Endothelial cell of umbilical vein (primary cell): Measurements from ENCODE around the gene RNASEH1. TPM values are rescaled to one million over a fixed set of nuclear protein-coding genes. Genes with fewer than 3 reads are reported as not detected.
A peak's percentile ranks its signal among the peaks of the same experiment; 100 is the strongest.

ENCODE experiments used
- BruUV-seq: library from RNA; stranded (reverse); fragments of 400-500 nt; replicated peaks from 2 replicates; lab custom pipeline; 2021; lab: Mats Ljungman, UMichigan
- CTCF ChIA-PET: fragments of 300-600, 350-600 bp; sonication (Branson Sonifier 250); formaldehyde crosslinking; loops from one replicate; lab custom pipeline; 2021; ENCODE audit warnings: antibody characterized with exemption, inconsistent platforms; lab: Charles Lee
- POLR2A ChIA-PET: fragments of 300-600, 350-600 bp; sonication (Branson Sonifier 250); formaldehyde crosslinking; loops from one replicate; lab custom pipeline; 2021; ENCODE audit warnings: antibody characterized with exemption, inconsistent platforms; lab: Charles Lee
- DNase-seq: peaks from one replicate; pipeline ENCODE4 v3.0.0-alpha.2; 2011; ENCODE audit warnings: low read depth, low spot score
- FAIRE-seq: peaks from 2 replicates; lab custom pipeline; 2011; peaks lifted over from hg19 to GRCh38; lab: Jason Lieb, UNC
- H2AFZ ChIP-seq: 2 replicates; pipeline ENCODE4 v1.6.0; 2012; ENCODE audit warnings: low read depth, low read length, control low read depth, inconsistent platforms
- H3K27ac ChIP-seq: 2 replicates; pipeline ENCODE4 v1.5.1; 2011; ENCODE audit warnings: low read depth, mild to moderate bottlenecking, control low read depth, low read length, moderate library complexity; ENCODE audit not compliant: insufficient read depth
- H3K27me3 ChIP-seq, 2 experiments: 2 replicates each; pipeline versions ENCODE4 v1.6.0 to v1.6.1; 2011; ENCODE audit warnings: low read length in 2 of 2, mixed read lengths in 1 of 2; ENCODE audit not compliant: control insufficient read depth in 2 of 2, insufficient read depth in 2 of 2
- H3K36me3 ChIP-seq, 2 experiments: 2 replicates in 1 of 2; 3 replicates in 1 of 2; pipeline ENCODE4 v1.5.1; 2011; ENCODE audit warnings: low read length in 2 of 2, mild to moderate bottlenecking in 1 of 2, moderate library complexity in 1 of 2; ENCODE audit not compliant: control insufficient read depth in 2 of 2, insufficient read depth in 2 of 2; ENCODE audit errors: extremely low read depth in 1 of 2
- H3K4me1 ChIP-seq: 3 replicates; pipeline ENCODE4 v1.5.1; 2011; ENCODE audit warnings: mild to moderate bottlenecking, low read length; ENCODE audit not compliant: control insufficient read depth, insufficient read depth; ENCODE audit errors: extremely low read depth
- H3K4me2 ChIP-seq: 2 replicates; pipeline ENCODE4 v1.6.1; 2011; ENCODE audit warnings: low read length, control low read depth, mixed read lengths; ENCODE audit not compliant: insufficient read depth
- H3K4me3 ChIP-seq, 3 experiments: fragments of 200-600 bp in 1 of 3; sonication (generic), shearing (Covaris generic) in 1 of 3; replicated peaks in 1 of 3; 2 replicates each; pipeline ENCODE4 v1.5.1; 2011 to 2016; ENCODE audit warnings: control low read depth in 3 of 3, low read length in 3 of 3, mild to moderate bottlenecking in 2 of 3, inconsistent platforms in 1 of 3, low read depth in 1 of 3, moderate library complexity in 1 of 3; ENCODE audit not compliant: insufficient read depth in 1 of 3
- H3K79me2 ChIP-seq: 2 replicates; pipeline ENCODE4 v1.6.0; 2012; ENCODE audit warnings: low read length, inconsistent platforms; ENCODE audit not compliant: control insufficient read depth, insufficient read depth
- H3K9ac ChIP-seq: replicated peaks from 2 replicates; pipeline ENCODE3; 2011; ENCODE audit warnings: low read length, control low read depth; ENCODE audit not compliant: insufficient read depth; ENCODE audit errors: extremely low read depth
- H3K9me1 ChIP-seq: replicated peaks from 3 replicates; pipeline ENCODE4 v1.6.0; 2011; ENCODE audit warnings: mild to moderate bottlenecking, low read length; ENCODE audit not compliant: control insufficient read depth, insufficient read depth; ENCODE audit errors: extremely low read depth
- H3K9me3 ChIP-seq: replicated peaks from 2 replicates; pipeline ENCODE4 v1.5.1; 2012; ENCODE audit warnings: low read length, inconsistent platforms; ENCODE audit not compliant: control insufficient read depth, insufficient read depth
- H4K20me1 ChIP-seq: replicated peaks from 2 replicates; pipeline ENCODE3; 2011; ENCODE audit warnings: mild to moderate bottlenecking, low read length; ENCODE audit not compliant: control insufficient read depth, insufficient read depth; ENCODE audit errors: extremely low read depth
- EZH2 ChIP-seq: IDR thresholded peaks from 2 replicates; pipeline ENCODE4 v1.6.1; 2012; ENCODE audit warnings: borderline replicate concordance, low read depth, mild to moderate bottlenecking, moderate library complexity, low read length, inconsistent platforms; ENCODE audit not compliant: severe bottlenecking
- FOS ChIP-seq: IDR thresholded peaks from 2 replicates; pipeline ENCODE4 v1.6.1; 2011; ENCODE audit warnings: mild to moderate bottlenecking, low read length, moderate library complexity, borderline replicate concordance; ENCODE audit not compliant: insufficient read depth
- GATA2 ChIP-seq: IDR thresholded peaks from 2 replicates; pipeline ENCODE4 v1.7.0; 2011; ENCODE audit warnings: low read depth, mild to moderate bottlenecking, moderate library complexity, mixed read lengths, low read length; ENCODE audit not compliant: insufficient read length, insufficient read depth
- JUN ChIP-seq: IDR thresholded peaks from 2 replicates; pipeline ENCODE4 v1.6.1; 2011; ENCODE audit warnings: borderline replicate concordance, low read depth; ENCODE audit not compliant: insufficient read length, insufficient read depth
- MYC ChIP-seq: IDR thresholded peaks from one replicate; pipeline ENCODE4 v1.6.1; 2011; ENCODE audit warnings: mild to moderate bottlenecking, low read depth, low read length
- POLR2A ChIP-seq: IDR thresholded peaks from 2 replicates; pipeline ENCODE4 v1.6.1; 2012; ENCODE audit warnings: low read depth, mild to moderate bottlenecking, control low read depth, low read length
- POLR2AphosphoS5 ChIP-seq: IDR thresholded peaks from 2 replicates; pipeline ENCODE4 v1.6.1; 2012; ENCODE audit warnings: low read depth, mild to moderate bottlenecking, control low read depth, low read length, moderate library complexity; ENCODE audit not compliant: insufficient read depth
- dilution Hi-C: fragments of 300-500 bp; cut with MboI; formaldehyde crosslinking; loops from one replicate; pipeline ENCODE4 v1.15.0; 2019; ENCODE audit warnings: low sequenced_read_pairs; ENCODE audit not compliant: extremely low pct_ligation_motif_present
- intact Hi-C: fragments of 100-400 bp; cut with micrococcal nuclease; formaldehyde crosslinking; loops from one replicate; pipeline ENCODE4 v1.10.0; 2022
- polyA plus RNA-seq, 4 experiments: library from polyadenylated mRNA; depleted of rRNA in 3 of 4; stranded (reverse) in 3 of 4; unstranded in 1 of 4; fragments of >200 nt; gene quantifications; 2 replicates each; pipeline versions ENCODE4 v1.2.1 to v1.2.3, GENCODE V29; 2011 to 2012; ENCODE audit warnings: missing spikeins in 1 of 4
- total RNA-seq: library from RNA; stranded (reverse); gene quantifications from 2 replicates; pipeline ENCODE4 v1.2.3, GENCODE V29; 2021
- TF ChIP-seq, protein P1 (sequence below), 2 donors: IDR thresholded peaks; 1 replicate in 1 of 2; 2 replicates in 1 of 2; pipeline ENCODE4 v1.5.1; 2011; ENCODE audit warnings: low read length in 2 of 2, mild to moderate bottlenecking in 2 of 2, moderate library complexity in 2 of 2, control low read depth in 1 of 2, inconsistent platforms in 1 of 2, low read depth in 1 of 2; ENCODE audit not compliant: insufficient read depth in 1 of 2; ENCODE audit errors: extremely low read depth in 1 of 2
- TF ChIP-seq, protein P2 (sequence below): IDR thresholded peaks from 2 replicates; pipeline ENCODE4 v1.6.1; 2011; ENCODE audit not compliant: insufficient read depth, insufficient read length

The RNASEH1 gene
- total and polyA plus RNA-seq, 2 donors (not counting 3 experiments of a cell fraction or from before 2014, with no cell fraction given), result 12.8 to 30.8 TPM

DNA sequence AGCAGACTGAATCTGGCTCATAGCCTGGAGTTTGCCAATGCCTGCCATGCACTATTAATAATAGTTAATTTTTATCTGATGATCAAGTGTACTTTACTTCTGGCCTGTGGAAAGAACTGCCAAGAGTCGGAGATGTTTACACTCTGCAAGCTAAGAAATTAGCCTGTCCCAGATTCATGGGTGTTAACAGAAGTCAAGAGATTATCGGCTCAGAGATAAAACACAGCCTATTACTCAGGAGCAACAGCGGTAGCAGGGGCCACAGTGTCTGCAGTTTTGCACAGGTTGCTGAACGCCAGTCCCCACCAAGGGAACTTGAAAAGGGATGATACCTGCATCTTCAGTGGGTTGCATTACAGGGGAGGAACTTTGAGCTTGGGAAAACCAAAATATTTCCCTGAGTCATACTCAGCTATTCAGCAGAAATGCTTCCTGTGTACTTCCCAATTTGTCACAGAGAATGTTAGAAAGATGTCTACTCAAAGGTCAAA is 34.5 kb downstream of the RNASEH1 start:
- no peaks in the 10 kb centered on the region for H3K27me3 ChIP-seq
- dilution Hi-C loops, result no loop called here
- peak; percentile 69 for DNase-seq
- no peaks in the 10 kb centered on the region for H3K36me3 ChIP-seq
- peak overlapping the region; percentile 29 for H3K4me2 ChIP-seq
- no peaks in the 10 kb centered on the region for H4K20me1 ChIP-seq
- no peaks in the 10 kb centered on the region for H3K79me2 ChIP-seq
- POLR2A ChIA-PET, result no interaction called here
- peak; percentile 68 for FAIRE-seq
- peaks cover 23% of the 10 kb centered on the region for H3K4me1 ChIP-seq
- no peaks in the 10 kb centered on the region for H3K9me3 ChIP-seq
- H2AFZ ChIP-seq, result peak overlapping the region; percentile 5
- intact Hi-C loops, result loop anchor here (1.0 kb wide), 1 partner anchor 13 kb away; no protein-coding TSS in a partner anchor
- no peaks in the 10 kb centered on the region for H3K9me1 ChIP-seq
- no TSS peak for BruUV-seq
- no peak overlapping the region for H3K9ac ChIP-seq
- CTCF ChIA-PET, result interaction anchor here (1.4 kb wide), 2 partner anchors 12 to 16 kb away, joined by 3 to 8 read pairs; no protein-coding TSS in a partner anchor
- TF ChIP-seq FOS, result peak; percentile 16
- TF ChIP-seq, protein P1, sequence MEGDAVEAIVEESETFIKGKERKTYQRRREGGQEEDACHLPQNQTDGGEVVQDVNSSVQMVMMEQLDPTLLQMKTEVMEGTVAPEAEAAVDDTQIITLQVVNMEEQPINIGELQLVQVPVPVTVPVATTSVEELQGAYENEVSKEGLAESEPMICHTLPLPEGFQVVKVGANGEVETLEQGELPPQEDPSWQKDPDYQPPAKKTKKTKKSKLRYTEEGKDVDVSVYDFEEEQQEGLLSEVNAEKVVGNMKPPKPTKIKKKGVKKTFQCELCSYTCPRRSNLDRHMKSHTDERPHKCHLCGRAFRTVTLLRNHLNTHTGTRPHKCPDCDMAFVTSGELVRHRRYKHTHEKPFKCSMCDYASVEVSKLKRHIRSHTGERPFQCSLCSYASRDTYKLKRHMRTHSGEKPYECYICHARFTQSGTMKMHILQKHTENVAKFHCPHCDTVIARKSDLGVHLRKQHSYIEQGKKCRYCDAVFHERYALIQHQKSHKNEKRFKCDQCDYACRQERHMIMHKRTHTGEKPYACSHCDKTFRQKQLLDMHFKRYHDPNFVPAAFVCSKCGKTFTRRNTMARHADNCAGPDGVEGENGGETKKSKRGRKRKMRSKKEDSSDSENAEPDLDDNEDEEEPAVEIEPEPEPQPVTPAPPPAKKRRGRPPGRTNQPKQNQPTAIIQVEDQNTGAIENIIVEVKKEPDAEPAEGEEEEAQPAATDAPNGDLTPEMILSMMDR (IDR thresholded peaks at IDR 0.05; ENCODE audit: extremely low read depth in 1 of 2, insufficient read depth in 1 of 2, low read depth in 1 of 2, low read length in 2 of 2), result no peak
- no peak for TF ChIP-seq POLR2AphosphoS5
- TF ChIP-seq GATA2, result no peak
- H3K4me3 ChIP-seq, result no peak overlapping the region
- peak overlapping the region; percentile 3 for H3K27ac ChIP-seq

DNA sequence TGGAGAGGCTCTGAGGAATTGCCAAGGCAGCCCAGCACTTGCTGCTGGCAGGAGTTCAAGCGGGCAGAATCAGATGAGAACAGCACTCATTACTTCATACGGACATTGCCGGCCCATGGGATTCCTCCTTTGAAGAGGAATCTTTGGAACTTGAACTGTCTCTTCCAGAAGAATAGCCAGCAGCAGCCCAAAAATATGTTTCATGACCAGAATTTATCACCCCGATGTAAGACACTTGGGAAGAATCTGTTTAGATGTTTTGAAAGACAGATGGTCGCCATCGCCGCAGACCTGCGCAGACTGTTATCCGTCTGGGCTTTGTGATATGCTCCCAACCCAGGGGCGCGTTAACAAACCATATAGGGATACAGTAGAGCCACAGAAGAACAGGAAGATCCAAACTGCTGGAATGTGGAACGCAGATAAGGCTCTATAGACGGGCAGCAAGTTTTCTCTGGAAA is 35.1 kb downstream of the RNASEH1 start:
- intact Hi-C loops (loop anchor here (1.0 kb wide), 1 partner anchor 13 kb away; no protein-coding TSS in a partner anchor), dilution Hi-C loops (no loop called here)
- H3K9me3 ChIP-seq, result no peaks in the 10 kb centered on the region
- BruUV-seq, result no TSS peak
- H3K4me3 ChIP-seq, result peak overlapping the region in 1 of 3 experiments; percentile 16
- no peaks in the 10 kb centered on the region for H3K27me3 ChIP-seq
- ChIA-PET POLR2A (no interaction called here), CTCF (no interaction called here)
- TF ChIP-seq POLR2A, result no peak
- TF ChIP-seq, protein P1 (IDR thresholded peaks at IDR 0.05; ENCODE audit: extremely low read depth in 1 of 2, insufficient read depth in 1 of 2, low read depth in 1 of 2, low read length in 2 of 2), result no peak
- TF ChIP-seq POLR2AphosphoS5, result no peak
- no peak for TF ChIP-seq GATA2
- TF ChIP-seq EZH2, result no peak
- TF ChIP-seq JUN, result no peak
- no peak for TF ChIP-seq FOS
- TF ChIP-seq, protein P2, sequence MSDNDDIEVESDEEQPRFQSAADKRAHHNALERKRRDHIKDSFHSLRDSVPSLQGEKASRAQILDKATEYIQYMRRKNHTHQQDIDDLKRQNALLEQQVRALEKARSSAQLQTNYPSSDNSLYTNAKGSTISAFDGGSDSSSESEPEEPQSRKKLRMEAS, result no peak
- TF ChIP-seq MYC, result no peak
- peak overlapping the region; percentile 76 for H2AFZ ChIP-seq
- H3K79me2 ChIP-seq, result peaks cover 4% of the 10 kb centered on the region
- FAIRE-seq (peak; percentile 26), DNase-seq (peak; percentile 75)
- H3K36me3 ChIP-seq, result no peaks in the 10 kb centered on the region
- peaks cover 27% of the 10 kb centered on the region for H3K4me1 ChIP-seq
- peak overlapping the region; percentile 18 for H3K9ac ChIP-seq
- H3K4me2 ChIP-seq, result peak overlapping the region; percentile 29
- H3K27ac ChIP-seq, result peak overlapping the region; percentile 3
- no peaks in the 10 kb centered on the region for H3K9me1 ChIP-seq
- no peaks in the 10 kb centered on the region for H4K20me1 ChIP-seq
